ENCODE data around the gene NT5DC1. TPM values are rescaled to one million over a fixed set of nuclear protein-coding genes. Genes with fewer than 3 reads are reported as not detected.
"Not testable (repeated sequence)": the region's sequence is repeated elsewhere in the genome, so short reads cannot be mapped to it uniquely, and the experiment has no call there.

The NT5DC1 gene
- total RNA-seq, 1 donor from 2014 or later = 49.7 TPM

DNA sequence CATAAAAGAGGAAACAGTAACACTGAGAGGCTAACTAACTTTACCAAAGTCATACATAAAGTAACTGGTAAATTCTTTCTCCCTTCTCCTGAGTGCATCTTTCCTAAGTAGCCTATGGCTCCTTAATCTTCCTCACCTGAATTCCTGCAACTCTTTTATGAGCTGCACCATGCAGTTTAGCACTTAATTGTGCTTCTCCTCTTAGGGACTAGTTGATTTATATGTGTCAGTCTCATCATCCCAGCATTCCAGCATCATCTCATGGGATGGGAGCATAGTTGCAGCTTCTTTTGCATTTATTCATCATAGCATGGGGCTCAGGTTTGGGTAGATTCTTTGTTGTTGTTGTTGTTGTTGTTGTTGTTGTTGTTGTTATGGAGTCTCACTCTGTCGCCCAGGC is 182.5 kb downstream of the NT5DC1 start:
- Histone ChIP-seq H3K4me3 (no peak overlapping the region), H3K36me3 (no peaks in the 10 kb centered on the region), H3K27me3 (no peaks in the 10 kb centered on the region), H3K27ac (no peak overlapping the region), H3K9me3 (no peaks in the 10 kb centered on the region), H3K4me1 (peaks cover 9% of the 10 kb centered on the region)
- intact Hi-C loops (cut with DNase I) = no loop called here
- TF ChIP-seq, protein P1, sequence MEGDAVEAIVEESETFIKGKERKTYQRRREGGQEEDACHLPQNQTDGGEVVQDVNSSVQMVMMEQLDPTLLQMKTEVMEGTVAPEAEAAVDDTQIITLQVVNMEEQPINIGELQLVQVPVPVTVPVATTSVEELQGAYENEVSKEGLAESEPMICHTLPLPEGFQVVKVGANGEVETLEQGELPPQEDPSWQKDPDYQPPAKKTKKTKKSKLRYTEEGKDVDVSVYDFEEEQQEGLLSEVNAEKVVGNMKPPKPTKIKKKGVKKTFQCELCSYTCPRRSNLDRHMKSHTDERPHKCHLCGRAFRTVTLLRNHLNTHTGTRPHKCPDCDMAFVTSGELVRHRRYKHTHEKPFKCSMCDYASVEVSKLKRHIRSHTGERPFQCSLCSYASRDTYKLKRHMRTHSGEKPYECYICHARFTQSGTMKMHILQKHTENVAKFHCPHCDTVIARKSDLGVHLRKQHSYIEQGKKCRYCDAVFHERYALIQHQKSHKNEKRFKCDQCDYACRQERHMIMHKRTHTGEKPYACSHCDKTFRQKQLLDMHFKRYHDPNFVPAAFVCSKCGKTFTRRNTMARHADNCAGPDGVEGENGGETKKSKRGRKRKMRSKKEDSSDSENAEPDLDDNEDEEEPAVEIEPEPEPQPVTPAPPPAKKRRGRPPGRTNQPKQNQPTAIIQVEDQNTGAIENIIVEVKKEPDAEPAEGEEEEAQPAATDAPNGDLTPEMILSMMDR (IDR thresholded peaks at IDR 0.05) = no peak
- ATAC-seq = no peak
- no peak for DNase-seq

DNA sequence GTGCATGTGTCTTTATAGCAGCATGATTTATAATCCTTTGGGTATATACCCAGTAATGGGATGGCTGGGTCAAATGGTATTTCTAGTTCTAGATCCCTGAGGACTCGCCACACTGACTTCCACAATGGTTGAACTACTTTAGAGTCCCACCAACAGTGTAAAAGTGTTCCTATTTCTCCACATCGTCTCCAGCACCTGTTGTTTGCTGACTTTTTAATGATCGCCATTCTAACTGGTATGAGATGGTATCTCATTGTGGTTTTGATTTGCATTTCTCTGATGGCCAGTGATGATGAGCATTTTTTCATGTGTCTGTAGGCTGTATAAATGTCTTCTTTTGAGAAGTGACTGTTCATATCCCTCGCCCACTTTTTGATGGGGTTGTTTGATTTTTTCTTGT is 184.3 kb downstream of the NT5DC1 start:
- H3K4me3 ChIP-seq; ATAC-seq; H3K9me3 ChIP-seq; DNase-seq; H3K36me3 ChIP-seq; H3K27me3 ChIP-seq; H3K27ac ChIP-seq; intact Hi-C loops (cut with DNase I); H3K4me1 ChIP-seq: not testable (repeated sequence)

DNA sequence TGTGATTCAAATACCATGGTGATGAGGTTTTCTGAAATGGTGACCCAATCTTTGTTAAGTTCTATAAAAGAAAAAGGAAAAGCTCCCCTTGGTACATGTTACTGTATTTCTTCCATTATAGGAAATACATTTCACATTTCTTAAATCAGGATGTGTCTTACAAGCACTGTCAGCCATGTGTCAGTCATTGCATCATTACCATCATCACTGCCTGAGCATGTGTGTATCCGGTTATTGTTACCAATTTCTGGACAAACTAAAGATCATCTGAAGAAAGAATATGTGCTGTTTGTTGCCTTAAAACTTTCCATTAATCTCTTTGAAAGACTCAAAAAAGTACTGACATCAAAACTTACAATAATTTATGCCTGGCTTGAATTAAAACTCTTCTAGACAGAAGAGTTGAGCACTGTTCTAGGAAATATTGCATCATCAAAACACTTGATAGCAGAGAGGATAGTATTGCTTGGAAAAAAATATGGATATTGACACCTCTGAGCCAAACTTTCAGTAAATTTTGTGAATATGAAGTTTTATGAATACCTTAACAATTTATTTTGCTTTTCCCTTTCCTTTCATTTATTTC is 186.2 kb downstream of the NT5DC1 start:
- no peak overlapping the region for H3K27ac ChIP-seq
- no peaks in the 10 kb centered on the region for H3K36me3 ChIP-seq
- H3K9me3 ChIP-seq = no peaks in the 10 kb centered on the region
- intact Hi-C loops (cut with DNase I) = no loop called here
- no peak for DNase-seq
- no peaks in the 10 kb centered on the region for H3K4me1 ChIP-seq
- no peak overlapping the region for H3K4me3 ChIP-seq
- ATAC-seq = no peak
- TF ChIP-seq, protein P1 (IDR thresholded peaks at IDR 0.05) = no peak
- H3K27me3 ChIP-seq = no peaks in the 10 kb centered on the region

DNA sequence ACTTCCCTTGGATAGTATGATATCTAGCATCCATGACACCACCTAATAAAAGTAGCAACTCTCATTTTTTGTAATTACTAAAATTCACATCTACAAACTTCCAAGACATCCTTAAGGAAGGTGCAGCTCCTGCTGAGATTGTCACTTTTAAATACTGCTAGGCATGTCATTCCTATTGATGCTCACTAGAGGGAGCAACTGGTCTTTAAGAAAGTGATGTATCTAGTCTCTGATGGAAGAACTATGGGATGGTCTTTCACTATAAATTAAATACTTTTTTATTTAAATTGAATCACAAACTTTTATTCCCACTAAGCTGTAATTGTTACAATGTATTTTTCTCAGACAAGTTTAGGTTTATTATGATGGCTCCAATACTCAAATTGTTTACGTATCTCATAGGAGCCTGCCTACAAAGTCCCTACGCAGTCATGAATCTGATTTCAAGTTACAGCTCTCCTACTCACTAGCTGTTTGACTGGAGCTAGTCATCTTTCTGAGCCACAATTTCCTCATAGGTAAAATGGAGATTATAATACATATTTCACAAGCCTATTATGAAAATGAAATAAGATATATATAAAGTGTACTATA is 187.1 kb downstream of the NT5DC1 start:
- no peak for DNase-seq
- no peaks in the 10 kb centered on the region for H3K9me3 ChIP-seq
- H3K27me3 ChIP-seq = no peaks in the 10 kb centered on the region
- TF ChIP-seq, protein P1 (IDR thresholded peaks at IDR 0.05) = peak; percentile 95
- intact Hi-C loops (cut with DNase I) = no loop called here
- no peaks in the 10 kb centered on the region for H3K36me3 ChIP-seq
- no peak overlapping the region for H3K27ac ChIP-seq
- peak; percentile 90 for ATAC-seq
- H3K4me3 ChIP-seq = no peak overlapping the region
- H3K4me1 ChIP-seq = no peaks in the 10 kb centered on the region

DNA sequence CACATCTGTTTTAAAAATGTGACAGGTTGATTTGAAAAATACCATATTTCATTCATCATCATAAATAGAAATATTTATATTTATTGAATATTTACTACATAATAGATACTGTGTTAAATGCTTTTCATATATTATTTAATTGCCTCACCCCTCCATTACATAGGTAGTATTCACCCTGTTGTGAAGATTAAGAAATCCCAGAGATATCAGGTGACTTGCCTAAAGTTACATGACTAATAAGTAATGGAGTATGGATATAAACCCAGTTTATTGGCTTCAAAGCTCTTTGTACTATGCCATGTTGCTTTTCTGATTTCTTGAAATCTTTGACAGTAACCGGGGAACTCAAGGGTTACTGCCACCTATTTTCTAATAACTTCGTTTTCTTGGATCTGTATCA is 189.2 kb downstream of the NT5DC1 start:
- ATAC-seq (no peak), DNase-seq (no peak)
- H3K36me3 ChIP-seq = no peaks in the 10 kb centered on the region
- no peaks in the 10 kb centered on the region for H3K27me3 ChIP-seq
- intact Hi-C loops (cut with DNase I) = no loop called here
- H3K4me3 ChIP-seq = no peak overlapping the region
- no peak overlapping the region for H3K27ac ChIP-seq
- no peaks in the 10 kb centered on the region for H3K9me3 ChIP-seq
- TF ChIP-seq, protein P1 (IDR thresholded peaks at IDR 0.05) = no peak
- H3K4me1 ChIP-seq = no peaks in the 10 kb centered on the region

DNA sequence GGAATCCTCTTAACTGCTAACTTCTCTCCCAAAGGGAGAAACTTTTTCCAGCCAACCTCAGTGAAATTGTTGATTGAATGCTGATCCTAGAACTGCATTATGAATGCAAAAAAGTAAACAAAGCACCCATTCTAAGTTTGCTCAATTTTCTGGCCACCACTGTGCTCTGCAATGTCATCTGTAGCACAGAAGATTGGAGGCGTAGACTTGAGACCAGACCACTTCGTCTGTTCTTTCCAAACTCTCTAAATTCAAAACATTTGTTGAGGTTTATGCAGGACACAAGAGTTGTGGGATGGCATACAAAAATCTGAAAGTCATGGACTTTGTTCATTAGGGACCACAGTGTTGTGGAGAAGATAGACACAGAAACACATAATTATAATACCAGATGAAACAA is 190.1 kb downstream of the NT5DC1 start:
- Histone ChIP-seq H3K27me3 (no peaks in the 10 kb centered on the region), H3K4me3 (no peak overlapping the region), H3K27ac (no peak overlapping the region), H3K4me1 (no peaks in the 10 kb centered on the region), H3K36me3 (no peaks in the 10 kb centered on the region), H3K9me3 (no peaks in the 10 kb centered on the region)
- ATAC-seq (no peak), DNase-seq (no peak)
- TF ChIP-seq, protein P1 (IDR thresholded peaks at IDR 0.05) = no peak
- intact Hi-C loops (cut with DNase I) = no loop called here

Data from upper lobe of right lung (tissue), 1 donor.